K562 (cell line): ENCODE measurements around the gene RTP5. TPM values are rescaled to one million over a fixed set of nuclear protein-coding genes. Genes with fewer than 3 reads are reported as not detected.

ENCODE experiments used
- ATAC-seq: fragments of 200-7000 bp; cut with Tn5 transposase; 3 replicates; pipeline ENCODE4 v1.9.1; 2020; ENCODE audit warnings: moderate library complexity
- BruUV-seq: library from RNA; stranded (reverse); fragments of 400-500 nt; replicated peaks from 2 replicates; lab custom pipeline; 2021; lab: Mats Ljungman, UMichigan
- CTCF ChIA-PET: fragments of 300-600 bp; formaldehyde crosslinking; extraction: SDS; loops from one replicate; lab custom pipeline; 2021; ENCODE audit warnings: low intra/inter-chr PET ratio; lab: Yijun Ruan, JAX
- POLR2A ChIA-PET: fragments of 300-600, 350-650 bp; sonication (Branson Sonifier 250); formaldehyde crosslinking; extraction: SDS; loops from one replicate; lab custom pipeline; 2021; ENCODE audit warnings: antibody characterized with exemption, inconsistent platforms; lab: Yijun Ruan, JAX
- DNase-seq, 4 experiments: peaks; one replicate each; pipeline versions ENCODE4 v3.0.0 to v3.0.0-alpha.2; 2011 to 2018; ENCODE audit warnings: low spot score in 3 of 4, mixed read lengths in 3 of 4; ENCODE audit errors: extremely low read depth in 1 of 4
- FAIRE-seq: peaks from 2 replicates; lab custom pipeline; 2011; peaks lifted over from hg19 to GRCh38; lab: Jason Lieb, UNC
- H2AFZ ChIP-seq: 2 replicates; pipeline ENCODE4 v1.6.0; 2011; ENCODE audit warnings: low read depth, low read length, control low read depth, inconsistent platforms
- H3K27ac ChIP-seq: fragments of 200-600 bp; 3 replicates; pipeline ENCODE4 v1.8.0; 2011; ENCODE audit warnings: low read depth, mild to moderate bottlenecking, control low read depth, inconsistent platforms, low read length, moderate library complexity, mixed read lengths; ENCODE audit errors: extremely low read depth
- H3K27me3 ChIP-seq, 2 experiments: fragments of 300-600 bp in 1 of 2; 2 replicates in 1 of 2; 3 replicates in 1 of 2; pipeline versions ENCODE4 v1.6.0 to v1.8.0; 2011; ENCODE audit warnings: inconsistent platforms in 2 of 2, low read length in 2 of 2, mild to moderate bottlenecking in 1 of 2, mixed read lengths in 1 of 2, moderate library complexity in 1 of 2; ENCODE audit not compliant: control insufficient read depth in 2 of 2, insufficient read depth in 2 of 2
- H3K36me3 ChIP-seq: fragments of 300-600 bp; 3 replicates; pipeline ENCODE4 v1.8.0; 2011; ENCODE audit warnings: mild to moderate bottlenecking, low read length, inconsistent platforms; ENCODE audit not compliant: control insufficient read depth, insufficient read depth
- H3K4me1 ChIP-seq, 2 experiments: fragments of 200-600 bp in 1 of 2; replicated peaks in 1 of 2; 2 replicates in 1 of 2; 3 replicates in 1 of 2; pipeline versions ENCODE4 v1.5.1 to v1.8.0; 2011; ENCODE audit warnings: inconsistent platforms in 2 of 2, low read length in 2 of 2, mild to moderate bottlenecking in 1 of 2, mixed read lengths in 1 of 2, moderate library complexity in 1 of 2; ENCODE audit not compliant: control insufficient read depth in 2 of 2, insufficient read depth in 2 of 2
- H3K4me2 ChIP-seq: 2 replicates; pipeline ENCODE4 v1.6.1; 2011; ENCODE audit warnings: low read length, control low read depth, inconsistent platforms, mixed read lengths; ENCODE audit not compliant: insufficient read depth
- H3K4me3 ChIP-seq: fragments of 200-600 bp; sonication (generic), shearing (Covaris generic); 2 replicates; pipeline ENCODE4 v1.5.1; 2016; ENCODE audit warnings: control low read depth, inconsistent platforms
- H3K79me2 ChIP-seq: fragments of 200-600 bp; 3 replicates; pipeline ENCODE4 v1.8.0; 2011; ENCODE audit warnings: low read length, inconsistent platforms; ENCODE audit not compliant: control insufficient read depth, insufficient read depth
- H3K9ac ChIP-seq, 2 experiments: 2 replicates each; pipeline versions ENCODE4 v1.6.0 to v1.6.1; 2011; ENCODE audit warnings: low read depth in 2 of 2, low read length in 2 of 2, control low read depth in 1 of 2, inconsistent platforms in 1 of 2, mild to moderate bottlenecking in 1 of 2, mixed read lengths in 1 of 2; ENCODE audit not compliant: insufficient read depth in 1 of 2
- H3K9me1 ChIP-seq: one replicate; pipeline ENCODE4 v1.6.0; 2011; ENCODE audit warnings: inconsistent platforms, mild to moderate bottlenecking, low read length, moderate library complexity; ENCODE audit not compliant: control insufficient read depth, insufficient read depth
- H3K9me3 ChIP-seq: replicated peaks from 2 replicates; pipeline ENCODE4 v1.5.1; 2011; ENCODE audit warnings: low read depth, low read length, inconsistent platforms; ENCODE audit not compliant: control insufficient read depth, insufficient read depth
- H4K20me1 ChIP-seq: replicated peaks from 2 replicates; pipeline ENCODE4 v1.6.1; 2011; ENCODE audit warnings: low read length, inconsistent platforms, mixed read lengths; ENCODE audit not compliant: control insufficient read depth, insufficient read depth
- E2F6 ChIP-seq, 2 experiments: IDR thresholded peaks; 2 replicates each; pipeline ENCODE4 v1.6.1; 2011; ENCODE audit warnings: borderline replicate concordance in 1 of 2, control low read depth in 1 of 2, low read depth in 1 of 2, low read length in 1 of 2, mild to moderate bottlenecking in 1 of 2, mixed read lengths in 1 of 2, moderate library complexity in 1 of 2; ENCODE audit not compliant: insufficient read depth in 1 of 2, insufficient read length in 1 of 2, poor library complexity in 1 of 2, severe bottlenecking in 1 of 2; ENCODE audit errors: extremely low read depth in 1 of 2
- FIP1L1 ChIP-seq: fragments of 200-400 bp; formaldehyde crosslinking; IDR thresholded peaks from 2 replicates; pipeline ENCODE4 v1.6.1; 2018; ENCODE audit warnings: mild to moderate bottlenecking, low read depth, low read length; ENCODE audit not compliant: poor library complexity, severe bottlenecking
- RBM17 ChIP-seq: fragments of 200-400 bp; formaldehyde crosslinking; IDR thresholded peaks from 2 replicates; pipeline ENCODE4 v1.6.1; 2017; ENCODE audit warnings: low read depth, mild to moderate bottlenecking, low read length, borderline replicate concordance
- XRCC3 ChIP-seq: fragments of 450-650 bp; IDR thresholded peaks from 2 replicates; pipeline ENCODE4 v1.6.1; 2017; ENCODE audit warnings: mild to moderate bottlenecking, moderate library complexity
- ZNF282 ChIP-seq: sonication (generic); formaldehyde crosslinking; IDR thresholded peaks from 2 replicates; pipeline ENCODE4 v1.8.1; 2023; ENCODE audit warnings: missing genetic modification reagents
- ZNF551 ChIP-seq: fragments of 250-450 bp; sonication (Bioruptor Pico); IDR thresholded peaks from 2 replicates; pipeline ENCODE4 v1.5.0; 2021; ENCODE audit warnings: mild to moderate bottlenecking, moderate library complexity
- WGBS: fragments of 100-300 bp; shearing (Covaris generic); methylation state at CpG from one replicate; pipeline ENCODE4 v1.1.6; 2016; ENCODE audit warnings: low coverage, mixed read lengths; ENCODE audit not compliant: insufficient coverage; ENCODE audit errors: missing lambda C conversion rate; 5-methylcytosine and 5-hydroxymethylcytosine counted together
- in situ Hi-C: fragments of 300-500 bp; cut with MboI; formaldehyde crosslinking; loops from 4 replicates; pipeline ENCODE4 v1.15.0; 2018; ENCODE audit warnings: inconsistent platforms, mixed read lengths
- intact Hi-C: fragments of 100-400 bp; cut with micrococcal nuclease; formaldehyde crosslinking; loops from 2 replicates; pipeline ENCODE4 v1.14.2; 2022
- polyA plus RNA-seq, 8 experiments: library from polyadenylated mRNA; depleted of rRNA in 4 of 8; stranded (reverse) in 5 of 8; unstranded in 3 of 8; fragments of >200 nt; fragmentation: Nextera tagmentation in 2 of 8; fragmentation: Illumina TruSeq in 1 of 8; extraction: Ambion mirVana in 2 of 8; extraction: Trizol in 1 of 8; gene quantifications; 2 replicates each; pipeline versions ENCODE4 v1.2.1 to v1.2.3, GENCODE V29; 2011 to 2014; ENCODE audit warnings: inconsistent platforms in 1 of 8, missing spikeins in 1 of 8
- total RNA-seq, 7 experiments: library from RNA; depleted of rRNA in 6 of 7; stranded (reverse); fragments of >200 nt in 6 of 7; fragmentation: Illumina TruSeq in 2 of 7; extraction: Trizol in 2 of 7; gene quantifications; 2 replicates each; pipeline versions ENCODE4 v1.2.1 to v1.2.3, GENCODE V29; 2011 to 2021; ENCODE audit warnings: low replicate concordance in 1 of 7

Gene RTP5
- total and polyA plus RNA-seq, 9 of the 15 experiments (the other 6 are each of a cell fraction or from before 2014, with no cell fraction given) = not detected

GRCh38 chr2:241900251-241901017 lies 30.9 kb downstream of the RTP5 start:
- WGBS = 64% methylated on average over 14 of the region's 32 CpGs
- no peaks in the 10 kb centered on the region for H3K27me3 ChIP-seq
- ATAC-seq (no peak), FAIRE-seq (no peak), DNase-seq (no peak)
- in situ Hi-C loops = no loop called here
- H2AFZ ChIP-seq = no peak overlapping the region
- no peak overlapping the region for H3K9ac ChIP-seq
- intact Hi-C loops = no loop called here
- no peak overlapping the region for H3K4me3 ChIP-seq
- ChIA-PET POLR2A (no interaction called here), CTCF (no interaction called here)
- no peaks in the 10 kb centered on the region for H3K9me3 ChIP-seq
- no peaks in the 10 kb centered on the region for H3K36me3 ChIP-seq
- no peaks in the 10 kb centered on the region for H4K20me1 ChIP-seq
- no peaks in the 10 kb centered on the region for H3K9me1 ChIP-seq
- no TSS peak for BruUV-seq
- no peak for TF ChIP-seq RBM17
- TF ChIP-seq FIP1L1 = no peak
- no peak for TF ChIP-seq XRCC3
- TF ChIP-seq ZNF551 (CRISPR knock-in tag) = no peak
- no peak for TF ChIP-seq ZNF282 (CRISPR knock-in tag)
- TF ChIP-seq E2F6 (IDR thresholded peaks at IDR 0.05; ENCODE audit: borderline replicate concordance in 1 of 2, extremely low read depth in 1 of 2, insufficient read depth in 1 of 2, insufficient read length in 1 of 2, low read depth in 1 of 2, low read length in 1 of 2, poor library complexity in 1 of 2, severe bottlenecking in 1 of 2) = no peak
- TF ChIP-seq, all 486 proteins: peak for 0
- H3K4me2 ChIP-seq = no peak overlapping the region
- no peak overlapping the region for H3K27ac ChIP-seq
- H3K4me1 ChIP-seq = peaks cover 0 to 39% of the 10 kb centered on the region in 2 experiments; a peak in 2 of 5 replicates
- no peaks in the 10 kb centered on the region for H3K79me2 ChIP-seq
